ENCODE data around the gene TOX3. TPM values are rescaled to one million over a fixed set of nuclear protein-coding genes. Genes with fewer than 3 reads are reported as not detected.

The TOX3 gene
- total RNA-seq, 1 donor from 2014 or later: not detected

DNA sequence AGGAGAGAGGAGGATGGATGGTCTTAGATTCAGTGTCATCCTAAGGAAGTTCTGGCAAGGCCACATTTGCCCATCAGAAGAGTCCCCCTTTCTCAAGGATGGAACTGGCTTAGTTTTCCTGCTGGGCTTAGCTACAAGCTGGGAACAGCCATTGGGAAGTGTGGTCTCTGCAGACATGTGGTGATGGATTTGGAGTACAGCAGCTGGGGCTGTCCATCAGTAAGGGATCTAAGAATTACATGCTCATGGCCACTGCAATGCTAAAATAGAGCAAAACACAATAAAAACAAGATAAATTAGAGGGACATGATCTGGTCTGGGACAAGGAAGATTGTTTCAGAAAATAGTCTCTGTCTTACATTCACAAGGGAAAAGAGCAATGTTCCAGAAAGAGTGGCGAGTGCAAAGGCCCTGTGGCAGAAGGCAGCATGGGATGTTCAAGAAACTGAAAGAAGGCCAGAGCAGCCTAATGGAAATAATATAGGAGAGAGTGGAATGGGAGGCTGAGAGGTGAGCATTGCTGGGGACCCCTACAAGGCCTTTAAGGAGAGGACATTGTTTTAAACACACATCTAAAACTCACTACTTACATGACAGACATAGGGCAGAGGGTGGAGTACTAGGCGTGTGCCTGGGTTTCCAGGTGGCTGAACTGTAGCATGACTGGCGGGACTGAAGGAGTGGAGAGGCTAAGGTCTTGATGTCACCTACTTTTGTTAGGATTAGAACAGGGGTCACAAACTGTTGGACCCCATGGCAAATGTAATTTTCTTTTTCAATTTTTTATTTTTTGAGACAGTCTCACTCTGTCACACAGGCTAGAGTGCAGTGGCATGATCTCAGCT, 17.0 kb upstream of the TOX3 start:
- TF ChIP-seq, protein P1, sequence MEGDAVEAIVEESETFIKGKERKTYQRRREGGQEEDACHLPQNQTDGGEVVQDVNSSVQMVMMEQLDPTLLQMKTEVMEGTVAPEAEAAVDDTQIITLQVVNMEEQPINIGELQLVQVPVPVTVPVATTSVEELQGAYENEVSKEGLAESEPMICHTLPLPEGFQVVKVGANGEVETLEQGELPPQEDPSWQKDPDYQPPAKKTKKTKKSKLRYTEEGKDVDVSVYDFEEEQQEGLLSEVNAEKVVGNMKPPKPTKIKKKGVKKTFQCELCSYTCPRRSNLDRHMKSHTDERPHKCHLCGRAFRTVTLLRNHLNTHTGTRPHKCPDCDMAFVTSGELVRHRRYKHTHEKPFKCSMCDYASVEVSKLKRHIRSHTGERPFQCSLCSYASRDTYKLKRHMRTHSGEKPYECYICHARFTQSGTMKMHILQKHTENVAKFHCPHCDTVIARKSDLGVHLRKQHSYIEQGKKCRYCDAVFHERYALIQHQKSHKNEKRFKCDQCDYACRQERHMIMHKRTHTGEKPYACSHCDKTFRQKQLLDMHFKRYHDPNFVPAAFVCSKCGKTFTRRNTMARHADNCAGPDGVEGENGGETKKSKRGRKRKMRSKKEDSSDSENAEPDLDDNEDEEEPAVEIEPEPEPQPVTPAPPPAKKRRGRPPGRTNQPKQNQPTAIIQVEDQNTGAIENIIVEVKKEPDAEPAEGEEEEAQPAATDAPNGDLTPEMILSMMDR (IDR thresholded peaks at IDR 0.05): no peak
- no peak for DNase-seq
- intact Hi-C loops (cut with micrococcal nuclease): no loop called here
- no peaks in the 10 kb centered on the region for H3K4me1 Mint-ChIP-seq
- H3K27me3 Mint-ChIP-seq: no peaks in the 10 kb centered on the region
- ChIA-PET POLR2A (no interaction called here), CTCF (no interaction called here)
- ATAC-seq (ENCODE audit: low read depth): no peak
- no peaks in the 10 kb centered on the region for H3K36me3 Mint-ChIP-seq (ENCODE audit: low read depth)
- H3K9me3 Mint-ChIP-seq: no peaks in the 10 kb centered on the region
- H3K27ac Mint-ChIP-seq: no peak overlapping the region
- H3K4me3 Mint-ChIP-seq: no peak overlapping the region

DNA sequence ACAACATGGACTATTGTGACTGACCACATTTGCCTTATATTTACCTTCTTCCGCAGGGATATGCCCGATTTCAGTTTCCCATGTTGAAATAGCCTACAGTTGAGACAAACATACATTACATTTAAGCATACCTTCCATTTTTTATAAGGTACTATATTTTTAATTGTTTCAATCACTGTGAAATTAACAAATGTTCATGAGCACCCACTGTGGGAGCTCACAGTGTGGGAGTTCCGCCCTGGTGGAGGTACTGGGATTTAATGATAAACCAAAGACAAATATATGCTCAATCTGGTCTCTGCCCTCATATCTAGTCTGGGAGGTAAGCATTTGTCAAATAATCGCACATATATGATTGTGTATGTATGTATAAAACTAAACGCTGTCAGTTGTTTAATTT, 15.8 kb upstream of the TOX3 start:
- CTCF ChIA-PET: no interaction called here
- TF ChIP-seq, protein P1 (IDR thresholded peaks at IDR 0.05): no peak
- Mint-ChIP-seq H3K4me3 (no peak overlapping the region), H3K9me3 (no peaks in the 10 kb centered on the region), H3K36me3 (ENCODE audit: low read depth) (no peaks in the 10 kb centered on the region), H3K27ac (no peak overlapping the region), H3K27me3 (no peaks in the 10 kb centered on the region), H3K4me1 (no peaks in the 10 kb centered on the region)
- intact Hi-C loops (cut with micrococcal nuclease): no loop called here
- DNase-seq: no peak
- ATAC-seq (ENCODE audit: low read depth): no peak
- POLR2A ChIA-PET: no interaction called here

- Mint-ChIP-seq H3K4me1 (no peaks in the 10 kb centered on the region), H3K4me3 (no peak overlapping the region), H3K27me3 (no peaks in the 10 kb centered on the region), H3K36me3 (ENCODE audit: low read depth) (no peaks in the 10 kb centered on the region), H3K27ac (no peak overlapping the region), H3K9me3 (no peaks in the 10 kb centered on the region)
- ChIA-PET CTCF (no interaction called here), POLR2A (no interaction called here)
- ATAC-seq (ENCODE audit: low read depth) (no peak), DNase-seq (no peak)
- intact Hi-C loops (cut with micrococcal nuclease): no loop called here
- TF ChIP-seq, protein P1 (IDR thresholded peaks at IDR 0.05): no peak
Observed at GRCh38 chr16:52561910-52562741, 15.2 kb upstream of the TOX3 start.

- Mint-ChIP-seq H3K4me3 (no peak overlapping the region), H3K36me3 (ENCODE audit: low read depth) (no peaks in the 10 kb centered on the region), H3K27ac (no peak overlapping the region), H3K9me3 (no peaks in the 10 kb centered on the region), H3K4me1 (no peaks in the 10 kb centered on the region), H3K27me3 (no peaks in the 10 kb centered on the region)
- intact Hi-C loops (cut with micrococcal nuclease): no loop called here
- DNase-seq (no peak), ATAC-seq (ENCODE audit: low read depth) (no peak)
- TF ChIP-seq, protein P1 (IDR thresholded peaks at IDR 0.05): no peak
- ChIA-PET CTCF (no interaction called here), POLR2A (no interaction called here)
Observed at GRCh38 chr16:52558448-52558847, 11.5 kb upstream of the TOX3 start.

GRCh38 chr16:52557236-52557635, 10.3 kb upstream of the TOX3 start:
- no peaks in the 10 kb centered on the region for H3K4me1 Mint-ChIP-seq
- POLR2A ChIA-PET: no interaction called here
- H3K27ac Mint-ChIP-seq: no peak overlapping the region
- CTCF ChIA-PET: no interaction called here
- DNase-seq (no peak), ATAC-seq (ENCODE audit: low read depth) (no peak)
- no peaks in the 10 kb centered on the region for H3K36me3 Mint-ChIP-seq (ENCODE audit: low read depth)
- no peak overlapping the region for H3K4me3 Mint-ChIP-seq
- intact Hi-C loops (cut with micrococcal nuclease): no loop called here
- H3K27me3 Mint-ChIP-seq: no peaks in the 10 kb centered on the region
- no peaks in the 10 kb centered on the region for H3K9me3 Mint-ChIP-seq
- TF ChIP-seq, protein P1 (IDR thresholded peaks at IDR 0.05): no peak
